ENCODE results near the gene CX3CR1.

The CX3CR1 gene

DNA sequence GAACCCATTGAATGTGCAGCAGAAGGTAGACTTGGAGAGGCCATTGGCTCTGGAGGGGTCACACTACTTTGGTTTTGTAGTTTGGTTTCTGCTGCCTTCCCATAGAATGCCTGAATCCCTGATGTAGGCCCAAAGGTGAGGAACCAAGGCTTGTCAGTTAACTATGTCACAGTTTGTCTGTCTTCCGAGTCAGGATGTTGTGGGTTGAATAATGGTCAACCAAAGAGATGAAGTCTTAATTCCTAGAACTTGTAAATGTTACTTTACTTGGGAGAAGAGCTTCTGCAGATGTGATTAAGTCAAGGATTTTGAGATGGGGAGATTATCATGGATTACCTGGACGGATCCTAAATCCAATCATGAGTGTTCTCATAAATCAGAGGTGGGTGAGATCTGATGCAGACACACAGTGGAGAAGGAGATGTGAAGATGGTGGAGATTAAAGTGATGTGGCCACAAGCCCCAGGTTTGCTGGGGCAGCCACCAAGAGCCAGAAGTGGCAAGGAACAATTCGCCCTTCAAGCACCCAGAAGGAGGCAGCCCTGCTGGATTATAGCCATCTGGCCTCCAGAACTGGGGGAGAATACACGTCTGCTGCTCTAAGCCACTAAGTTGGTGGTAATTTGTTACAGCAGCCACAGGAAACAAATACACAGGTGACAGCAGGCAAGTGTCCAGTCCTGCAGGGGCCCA, 47.4 kb upstream of the CX3CR1 start:
- H3K4me3 ChIP-seq (ENCODE audit: insufficient read depth, low read length, poor library complexity, severe bottlenecking), result no peak overlapping the region
- TF ChIP-seq EZH2phosphoT487 (conservative IDR thresholded peaks at IDR 0.05; ENCODE audit: low read length), result no peak
- TF ChIP-seq, protein P1, sequence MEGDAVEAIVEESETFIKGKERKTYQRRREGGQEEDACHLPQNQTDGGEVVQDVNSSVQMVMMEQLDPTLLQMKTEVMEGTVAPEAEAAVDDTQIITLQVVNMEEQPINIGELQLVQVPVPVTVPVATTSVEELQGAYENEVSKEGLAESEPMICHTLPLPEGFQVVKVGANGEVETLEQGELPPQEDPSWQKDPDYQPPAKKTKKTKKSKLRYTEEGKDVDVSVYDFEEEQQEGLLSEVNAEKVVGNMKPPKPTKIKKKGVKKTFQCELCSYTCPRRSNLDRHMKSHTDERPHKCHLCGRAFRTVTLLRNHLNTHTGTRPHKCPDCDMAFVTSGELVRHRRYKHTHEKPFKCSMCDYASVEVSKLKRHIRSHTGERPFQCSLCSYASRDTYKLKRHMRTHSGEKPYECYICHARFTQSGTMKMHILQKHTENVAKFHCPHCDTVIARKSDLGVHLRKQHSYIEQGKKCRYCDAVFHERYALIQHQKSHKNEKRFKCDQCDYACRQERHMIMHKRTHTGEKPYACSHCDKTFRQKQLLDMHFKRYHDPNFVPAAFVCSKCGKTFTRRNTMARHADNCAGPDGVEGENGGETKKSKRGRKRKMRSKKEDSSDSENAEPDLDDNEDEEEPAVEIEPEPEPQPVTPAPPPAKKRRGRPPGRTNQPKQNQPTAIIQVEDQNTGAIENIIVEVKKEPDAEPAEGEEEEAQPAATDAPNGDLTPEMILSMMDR (IDR thresholded peaks at IDR 0.05; ENCODE audit: insufficient read depth, low read length, poor library complexity, severe bottlenecking), result no peak
- no peaks in the 10 kb centered on the region for H4K20me1 ChIP-seq (ENCODE audit: low read depth, low read length)
- no peak overlapping the region for H3K27ac ChIP-seq (ENCODE audit: low read depth, low read length)
- no peak overlapping the region for H3K4me2 ChIP-seq (ENCODE audit: low read depth, low read length, poor library complexity, severe bottlenecking)
- H3K9me3 ChIP-seq (ENCODE audit: insufficient read depth, low read length), result no peaks in the 10 kb centered on the region
- H2AFZ ChIP-seq (ENCODE audit: low read depth, low read length, severe bottlenecking), result no peak overlapping the region
- H3K79me2 ChIP-seq (ENCODE audit: insufficient read depth, low read length), result no peaks in the 10 kb centered on the region
- H3F3A ChIP-seq (ENCODE audit: insufficient read depth), result no peaks in the 10 kb centered on the region
- H3K27me3 ChIP-seq (ENCODE audit: low read length), result no peaks in the 10 kb centered on the region
- no peaks in the 10 kb centered on the region for H3K36me3 ChIP-seq (ENCODE audit: low read length)
- no peak overlapping the region for H3K9ac ChIP-seq (ENCODE audit: low read length)
- no peaks in the 10 kb centered on the region for H3K9me2 ChIP-seq (replicated peaks; ENCODE audit: insufficient read depth, low read length)

DNA sequence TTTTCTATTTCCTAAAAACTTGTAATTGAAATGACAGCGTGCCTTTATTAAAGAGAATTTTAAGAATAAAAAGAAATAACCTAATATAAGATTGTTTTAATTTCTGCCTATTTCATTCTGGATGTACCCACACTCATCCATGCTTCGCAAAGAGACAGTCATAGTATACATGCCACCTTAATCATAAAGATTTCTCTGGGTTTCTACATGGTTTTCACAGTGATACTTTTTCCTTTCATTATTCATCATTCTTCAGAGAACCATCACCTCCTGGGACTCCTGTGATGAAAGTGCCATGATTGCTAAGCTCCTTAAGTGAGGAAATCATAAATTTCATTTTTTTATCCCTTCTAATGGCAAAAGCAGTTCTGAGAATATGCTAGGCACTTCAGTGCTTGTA, 45.4 kb upstream of the CX3CR1 start:
- no peaks in the 10 kb centered on the region for H4K20me1 ChIP-seq (ENCODE audit: low read depth, low read length)
- no peak overlapping the region for H3K4me3 ChIP-seq (ENCODE audit: insufficient read depth, low read length, poor library complexity, severe bottlenecking)
- H2AFZ ChIP-seq (ENCODE audit: low read depth, low read length, severe bottlenecking), result no peak overlapping the region
- H3K9me3 ChIP-seq (ENCODE audit: insufficient read depth, low read length), result no peaks in the 10 kb centered on the region
- H3K36me3 ChIP-seq (ENCODE audit: low read length), result no peaks in the 10 kb centered on the region
- H3K27ac ChIP-seq (ENCODE audit: low read depth, low read length), result no peak overlapping the region
- H3K9me2 ChIP-seq (replicated peaks; ENCODE audit: insufficient read depth, low read length), result no peaks in the 10 kb centered on the region
- H3K79me2 ChIP-seq (ENCODE audit: insufficient read depth, low read length), result no peaks in the 10 kb centered on the region
- no peak overlapping the region for H3K4me2 ChIP-seq (ENCODE audit: low read depth, low read length, poor library complexity, severe bottlenecking)
- TF ChIP-seq EZH2phosphoT487 (conservative IDR thresholded peaks at IDR 0.05; ENCODE audit: low read length), result no peak
- TF ChIP-seq, protein P1 (IDR thresholded peaks at IDR 0.05; ENCODE audit: insufficient read depth, low read length, poor library complexity, severe bottlenecking), result no peak
- no peak overlapping the region for H3K9ac ChIP-seq (ENCODE audit: low read length)
- H3K27me3 ChIP-seq (ENCODE audit: low read length), result no peaks in the 10 kb centered on the region
- no peaks in the 10 kb centered on the region for H3F3A ChIP-seq (ENCODE audit: insufficient read depth)

DNA sequence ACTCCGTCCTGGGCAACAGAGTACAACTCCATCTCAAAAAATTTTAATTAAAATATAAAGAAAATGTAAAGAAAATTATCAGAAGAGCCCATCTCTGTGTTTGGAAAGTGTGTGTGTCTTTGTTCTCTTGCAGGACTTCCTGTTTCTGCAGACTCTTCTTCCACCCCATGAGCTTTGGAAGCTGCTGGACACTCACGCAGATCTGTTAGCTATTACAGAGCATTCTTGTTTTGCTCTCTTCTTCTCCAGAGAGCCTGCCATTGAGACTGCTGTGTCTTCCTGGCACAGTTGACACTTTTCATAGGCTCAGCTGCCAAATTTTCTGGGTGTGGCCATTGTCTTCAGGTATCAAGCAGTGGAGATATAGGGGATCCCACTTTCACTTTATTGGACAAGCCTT, 43.7 kb upstream of the CX3CR1 start:
- no peaks in the 10 kb centered on the region for H3K9me2 ChIP-seq (replicated peaks; ENCODE audit: insufficient read depth, low read length)
- H3K9ac ChIP-seq (ENCODE audit: low read length), result no peak overlapping the region
- H4K20me1 ChIP-seq (ENCODE audit: low read depth, low read length), result no peaks in the 10 kb centered on the region
- H3K27ac ChIP-seq (ENCODE audit: low read depth, low read length), result no peak overlapping the region
- no peaks in the 10 kb centered on the region for H3F3A ChIP-seq (ENCODE audit: insufficient read depth)
- H3K4me3 ChIP-seq (ENCODE audit: insufficient read depth, low read length, poor library complexity, severe bottlenecking), result no peak overlapping the region
- H3K79me2 ChIP-seq (ENCODE audit: insufficient read depth, low read length), result no peaks in the 10 kb centered on the region
- no peaks in the 10 kb centered on the region for H3K36me3 ChIP-seq (ENCODE audit: low read length)
- no peak for TF ChIP-seq EZH2phosphoT487 (conservative IDR thresholded peaks at IDR 0.05; ENCODE audit: low read length)
- TF ChIP-seq, protein P1 (IDR thresholded peaks at IDR 0.05; ENCODE audit: insufficient read depth, low read length, poor library complexity, severe bottlenecking), result no peak
- H3K27me3 ChIP-seq (ENCODE audit: low read length), result no peaks in the 10 kb centered on the region
- H2AFZ ChIP-seq (ENCODE audit: low read depth, low read length, severe bottlenecking), result no peak overlapping the region
- H3K9me3 ChIP-seq (ENCODE audit: insufficient read depth, low read length), result no peaks in the 10 kb centered on the region
- H3K4me2 ChIP-seq (ENCODE audit: low read depth, low read length, poor library complexity, severe bottlenecking), result no peak overlapping the region

All from SU-DHL-6 (cell line).